Stimulated activated naive B cell treated with anti-CD40 and anti-IgM and Interleukin-4, amounts not matched to agents 10 μg/mL and 1 μg/mL and 100 μg/mL, for 72 hours (primary cell): ENCODE measurements around the gene MACROD1.
A peak's percentile ranks its signal among the peaks of the same experiment; 100 is the strongest.

Experiments
- ATAC-seq, 2 donors: fragments of 150-1000 bp; cut with Tn5 transposase; replicated peaks; 2 replicates each; pipeline ENCODE4 v1.10.0; 2021; ENCODE audit warnings: moderate library complexity in 1 of 2
- DNase-seq: peaks from one replicate; pipeline ENCODE4 v3.0.0; 2021
- H3K27ac Mint-ChIP-seq: one replicate; pipeline ENCODE4 v1.8.0; 2022; ENCODE audit warnings: mild to moderate bottlenecking, mixed read lengths
- H3K27me3 Mint-ChIP-seq, 2 donors: one replicate each; pipeline ENCODE4 v1.8.0; 2022; ENCODE audit warnings: mixed read lengths in 2 of 2
- H3K36me3 Mint-ChIP-seq, 2 donors: one replicate each; pipeline ENCODE4 v1.8.0; 2022; ENCODE audit warnings: mixed read lengths in 2 of 2, mild to moderate bottlenecking in 1 of 2
- H3K4me1 Mint-ChIP-seq, 2 donors: one replicate each; pipeline ENCODE4 v1.8.0; 2022; ENCODE audit warnings: mixed read lengths in 2 of 2, mild to moderate bottlenecking in 1 of 2
- H3K4me3 Mint-ChIP-seq, 2 donors: one replicate each; pipeline ENCODE4 v1.8.0; 2022; ENCODE audit warnings: mild to moderate bottlenecking in 2 of 2, mixed read lengths in 2 of 2, moderate library complexity in 1 of 2
- H3K9me3 Mint-ChIP-seq, 2 donors: one replicate each; pipeline ENCODE4 v1.8.0; 2022; ENCODE audit warnings: mixed read lengths in 2 of 2, mild to moderate bottlenecking in 1 of 2

MACROD1 gene

DNA sequence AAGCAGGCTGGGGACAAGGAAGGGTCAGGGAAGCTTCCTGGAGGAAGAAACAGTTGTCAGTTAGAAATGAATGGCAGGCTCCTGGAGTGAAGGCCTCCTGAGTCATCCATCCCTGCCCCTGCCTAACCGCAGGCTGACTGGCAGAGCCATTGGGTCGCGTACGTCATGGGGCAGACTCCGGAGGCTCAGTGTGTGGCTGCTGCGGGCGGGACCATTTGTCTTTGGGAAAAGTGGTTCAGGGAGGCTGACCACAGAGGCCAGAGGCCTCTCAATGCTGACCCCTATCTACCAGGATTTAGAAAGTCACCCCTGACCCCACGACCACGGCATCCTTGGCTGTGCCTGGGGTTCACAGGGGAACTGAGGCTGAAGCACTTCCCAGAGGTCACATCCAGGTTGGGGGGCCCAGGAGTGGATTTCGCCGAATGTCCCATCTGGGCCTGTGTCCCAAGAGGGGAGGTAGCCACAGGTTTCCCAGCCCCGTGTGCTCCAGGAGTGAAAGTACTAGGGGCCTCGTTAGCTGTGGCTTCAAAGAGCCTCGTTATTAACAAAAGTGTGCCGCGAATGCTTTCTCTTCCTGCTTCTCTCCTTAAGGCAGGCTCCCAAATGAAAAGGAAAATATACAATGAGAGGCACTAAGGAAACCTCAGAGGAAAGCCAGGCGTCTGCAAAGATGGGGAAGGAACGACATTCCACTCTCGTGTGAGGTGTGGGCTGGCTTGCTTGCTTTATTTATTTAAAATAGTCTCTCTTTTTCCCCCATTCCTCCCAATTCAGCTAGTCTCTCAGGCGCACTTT is 71.3 kb downstream of the MACROD1 start:
- Mint-ChIP-seq H3K27me3 (no peaks in the 10 kb centered on the region), H3K4me1 (no peaks in the 10 kb centered on the region), H3K27ac (no peak overlapping the region), H3K9me3 (peaks cover 0 to 1% of the 10 kb centered on the region in 2 donors), H3K4me3 (no peak overlapping the region), H3K36me3 (no peaks in the 10 kb centered on the region)
- no peak for ATAC-seq
- DNase-seq = no peak

GRCh38 chr11:64093233-64094039 is 72.5 kb downstream of the MACROD1 start:
- H3K4me1 Mint-ChIP-seq = peaks cover 0 to 2% of the 10 kb centered on the region in 2 donors
- no peak for DNase-seq
- no peaks in the 10 kb centered on the region for H3K9me3 Mint-ChIP-seq
- H3K27me3 Mint-ChIP-seq = peaks cover 0 to 4% of the 10 kb centered on the region in 2 donors
- no peaks in the 10 kb centered on the region for H3K36me3 Mint-ChIP-seq
- H3K27ac Mint-ChIP-seq = no peak overlapping the region
- no peak for ATAC-seq
- H3K4me3 Mint-ChIP-seq = no peak overlapping the region

- Mint-ChIP-seq H3K27me3 (peaks cover 0 to 4% of the 10 kb centered on the region in 2 donors), H3K9me3 (no peaks in the 10 kb centered on the region), H3K4me1 (peaks cover 0 to 2% of the 10 kb centered on the region in 2 donors), H3K4me3 (no peak overlapping the region), H3K27ac (no peak overlapping the region), H3K36me3 (no peaks in the 10 kb centered on the region)
- ATAC-seq (no peak), DNase-seq (no peak)
Observed at GRCh38 chr11:64092761-64093136, 73.2 kb downstream of the MACROD1 start.

DNA sequence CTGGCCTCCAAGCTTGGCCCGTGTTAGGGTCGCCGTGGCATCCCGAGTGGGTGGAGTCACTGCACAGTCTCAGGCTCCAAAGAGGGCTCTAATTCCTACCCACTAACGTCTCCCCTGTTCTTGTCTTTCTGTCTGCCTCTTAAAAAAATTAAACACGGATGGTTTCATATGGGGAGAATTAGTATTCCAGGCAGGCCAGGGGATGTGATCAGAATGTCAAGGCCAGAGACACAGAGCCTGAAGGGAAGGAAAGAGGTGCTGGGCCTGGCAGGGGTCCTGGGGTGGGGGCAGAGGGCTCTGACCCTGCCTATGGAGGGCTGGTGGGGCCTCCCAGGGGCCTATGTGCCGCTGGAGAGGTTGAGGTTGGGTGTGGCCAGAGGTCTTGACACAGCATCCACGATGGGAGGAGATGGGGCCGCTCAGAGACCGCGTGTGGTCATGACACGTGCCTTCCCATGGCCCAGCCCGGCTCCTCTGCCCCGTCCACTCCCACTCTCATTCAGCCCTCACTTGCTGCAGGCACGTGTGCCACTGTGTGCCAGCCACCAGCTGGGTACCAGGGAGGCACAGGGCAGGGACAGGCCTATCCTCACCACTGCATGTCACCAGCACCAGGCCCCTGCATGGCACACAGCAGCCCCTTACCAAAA is 73.7 kb downstream of the MACROD1 start:
- peaks cover 0 to 2% of the 10 kb centered on the region in 2 donors for H3K4me1 Mint-ChIP-seq
- no peak overlapping the region for H3K4me3 Mint-ChIP-seq
- H3K27ac Mint-ChIP-seq = no peak overlapping the region
- H3K27me3 Mint-ChIP-seq = peaks cover 0 to 4% of the 10 kb centered on the region in 2 donors
- no peak for ATAC-seq
- H3K9me3 Mint-ChIP-seq = no peaks in the 10 kb centered on the region
- no peaks in the 10 kb centered on the region for H3K36me3 Mint-ChIP-seq
- DNase-seq = no peak

GRCh38 chr11:64090806-64091516 is 75.0 kb downstream of the MACROD1 start:
- DNase-seq = no peak
- Mint-ChIP-seq H3K27ac (no peak overlapping the region), H3K4me3 (no peak overlapping the region)

DNA sequence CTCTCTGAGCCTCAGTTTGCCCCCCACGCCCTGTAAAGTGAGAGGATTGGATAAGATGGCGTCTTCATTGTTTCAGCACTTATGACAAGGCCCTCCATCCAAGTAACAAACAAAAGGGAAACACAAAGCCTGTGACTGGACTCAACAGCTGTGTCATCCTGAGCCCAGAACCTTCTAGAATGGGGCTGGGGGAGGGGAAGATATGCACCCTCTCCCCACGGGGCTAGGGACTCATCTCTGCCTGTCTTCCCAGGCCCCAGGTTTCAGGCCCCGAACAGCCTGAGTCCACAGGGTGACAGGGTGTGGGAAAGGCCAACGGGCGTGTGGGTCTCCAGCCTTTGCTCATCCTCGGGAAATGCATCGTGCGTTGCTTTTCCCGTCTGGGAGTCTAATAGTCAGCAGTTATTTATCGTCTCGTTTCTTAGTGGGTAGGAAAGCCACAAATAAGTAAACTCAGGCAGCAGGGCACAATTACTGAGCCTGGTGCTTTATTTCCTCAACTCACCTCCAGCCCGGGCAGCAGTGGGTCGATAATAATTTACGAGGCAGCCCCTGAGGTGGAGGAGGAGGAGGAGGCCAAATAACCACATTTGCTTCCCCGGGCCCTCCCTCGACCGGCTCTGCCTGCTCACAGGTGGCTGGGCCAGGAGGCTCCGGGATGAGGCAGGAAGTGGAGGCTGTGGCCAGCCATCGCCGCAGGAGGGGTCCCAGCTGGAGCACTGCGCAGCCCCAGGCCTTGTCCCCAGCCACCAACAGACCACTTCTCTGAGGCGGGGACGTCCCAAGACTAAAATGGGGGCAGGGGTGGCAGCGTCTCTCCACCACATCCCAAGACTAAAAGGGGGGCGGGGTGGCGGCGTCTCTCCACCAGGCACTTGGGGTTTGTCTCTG is 75.8 kb downstream of the MACROD1 start:
- H3K27ac Mint-ChIP-seq = no peak overlapping the region
- ATAC-seq = no peak

More at GRCh38 chr11:64090806-64091516, 75.0 kb downstream of the MACROD1 start:
- Mint-ChIP-seq H3K27me3 (peaks cover 0 to 4% of the 10 kb centered on the region in 2 donors), H3K9me3 (no peaks in the 10 kb centered on the region), H3K4me1 (peaks cover 0 to 2% of the 10 kb centered on the region in 2 donors), H3K36me3 (no peaks in the 10 kb centered on the region)
- no peak for ATAC-seq

GRCh38 chr11:64089493-64089892 is 76.4 kb downstream of the MACROD1 start:
- peaks cover 0 to 4% of the 10 kb centered on the region in 2 donors for H3K27me3 Mint-ChIP-seq
- peaks cover 0 to 2% of the 10 kb centered on the region in 2 donors for H3K4me1 Mint-ChIP-seq
- H3K36me3 Mint-ChIP-seq = no peaks in the 10 kb centered on the region
- no peak for ATAC-seq
- no peak overlapping the region for H3K4me3 Mint-ChIP-seq
- no peaks in the 10 kb centered on the region for H3K9me3 Mint-ChIP-seq
- DNase-seq = no peak
- H3K27ac Mint-ChIP-seq = no peak overlapping the region

More for the DNA sequence above, 75.8 kb downstream of the MACROD1 start:
- H3K4me3 Mint-ChIP-seq = no peak overlapping the region
- DNase-seq = no peak
- peaks cover 0 to 4% of the 10 kb centered on the region in 2 donors for H3K27me3 Mint-ChIP-seq
- no peaks in the 10 kb centered on the region for H3K36me3 Mint-ChIP-seq
- H3K4me1 Mint-ChIP-seq = peaks cover 0 to 2% of the 10 kb centered on the region in 2 donors
- no peaks in the 10 kb centered on the region for H3K9me3 Mint-ChIP-seq

GRCh38 chr11:64089027-64089360 is 76.9 kb downstream of the MACROD1 start:
- Mint-ChIP-seq H3K27ac (no peak overlapping the region), H3K27me3 (peaks cover 0 to 4% of the 10 kb centered on the region in 2 donors), H3K4me3 (no peak overlapping the region), H3K4me1 (peaks cover 0 to 2% of the 10 kb centered on the region in 2 donors), H3K9me3 (no peaks in the 10 kb centered on the region), H3K36me3 (no peaks in the 10 kb centered on the region)
- DNase-seq = no peak
- ATAC-seq = no peak

DNA sequence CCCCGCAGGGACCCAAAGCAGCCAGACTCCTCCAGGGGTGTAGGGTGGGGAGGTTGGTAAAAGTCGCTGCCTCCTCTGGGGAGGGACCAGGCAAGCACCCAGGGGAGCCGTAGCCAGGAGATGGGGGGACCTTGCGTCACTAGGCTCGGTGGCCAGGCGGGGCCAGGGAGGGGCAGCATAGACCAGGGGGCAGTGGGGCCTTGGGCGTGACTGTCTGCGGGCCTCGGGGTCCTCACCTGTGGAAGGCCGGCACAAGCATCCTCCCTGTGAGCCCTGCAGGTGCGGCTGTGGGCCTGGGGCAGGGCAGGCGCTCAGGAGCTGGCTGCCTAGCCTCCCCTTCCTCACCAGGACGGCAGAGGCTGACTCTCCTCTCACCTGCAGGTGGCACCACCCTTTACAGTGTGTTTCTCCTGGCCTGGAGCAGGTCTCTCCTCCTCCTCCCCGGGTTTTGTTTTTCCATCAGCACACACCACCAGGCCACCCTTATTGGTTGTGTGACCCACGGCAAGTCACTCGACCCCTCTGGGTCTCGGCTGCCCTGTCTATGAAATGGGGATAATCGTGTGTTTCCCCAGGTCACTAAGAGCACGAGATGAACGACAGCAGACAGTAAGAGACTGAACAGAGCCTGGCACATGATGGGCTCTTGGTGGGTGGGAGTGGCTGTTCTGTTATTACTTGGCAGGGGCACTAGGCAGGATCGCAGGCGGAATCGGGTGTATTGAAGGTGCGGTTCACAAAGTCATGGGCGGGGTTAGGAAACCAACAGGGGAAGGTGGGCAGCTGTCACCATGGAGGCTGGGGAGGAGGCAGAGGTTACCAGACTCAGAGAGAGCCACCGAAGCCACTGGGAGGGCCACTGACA is 77.5 kb downstream of the MACROD1 start:
- Mint-ChIP-seq H3K27ac (no peak overlapping the region), H3K4me1 (peaks cover 0 to 2% of the 10 kb centered on the region in 2 donors), H3K27me3 (peaks cover 0 to 4% of the 10 kb centered on the region in 2 donors), H3K4me3 (no peak overlapping the region), H3K36me3 (no peaks in the 10 kb centered on the region), H3K9me3 (no peaks in the 10 kb centered on the region)
- DNase-seq (no peak), ATAC-seq (peak in 1 of 2 donors; percentile 31)

- H3K9me3 Mint-ChIP-seq = no peaks in the 10 kb centered on the region
- ATAC-seq = no peak
- DNase-seq = no peak
- H3K27me3 Mint-ChIP-seq = peaks cover 0 to 4% of the 10 kb centered on the region in 2 donors
- H3K27ac Mint-ChIP-seq = no peak overlapping the region
- H3K4me3 Mint-ChIP-seq = no peak overlapping the region
- H3K4me1 Mint-ChIP-seq = peaks cover 0 to 2% of the 10 kb centered on the region in 2 donors
- no peaks in the 10 kb centered on the region for H3K36me3 Mint-ChIP-seq
Observed at GRCh38 chr11:64086258-64087123, 79.4 kb downstream of the MACROD1 start.

GRCh38 chr11:64085906-64086257 is 80.0 kb downstream of the MACROD1 start:
- Mint-ChIP-seq H3K27me3 (peaks cover 0 to 4% of the 10 kb centered on the region in 2 donors), H3K27ac (no peak overlapping the region), H3K4me1 (peaks cover 0 to 4% of the 10 kb centered on the region in 2 donors)

More at GRCh38 chr11:64085906-64086257, 80.0 kb downstream of the MACROD1 start:
- ATAC-seq (no peak), DNase-seq (no peak)
- Mint-ChIP-seq H3K9me3 (no peaks in the 10 kb centered on the region), H3K4me3 (no peak overlapping the region), H3K36me3 (no peaks in the 10 kb centered on the region)
